ENCODE data around the gene COL28A1. TPM values are rescaled to one million over a fixed set of nuclear protein-coding genes. Genes with fewer than 3 reads are reported as not detected.

The COL28A1 gene
- total RNA-seq, 2 donors from 2014 or later = 1.8 to 6.2 TPM

GRCh38 chr7:7505915-7506314 is 29.8 kb downstream of the COL28A1 start:
- Histone ChIP-seq H3K9me3 (no peaks in the 10 kb centered on the region), H3K27ac (no peak overlapping the region), H3K4me1 (replicated peaks) (peaks cover 3% of the 10 kb centered on the region), H3K27me3 (replicated peaks; ENCODE audit: insufficient read depth) (no peaks in the 10 kb centered on the region), H3K36me3 (no peaks in the 10 kb centered on the region), H3K4me3 (no peak overlapping the region)
- intact Hi-C loops (cut with DNase I) = no loop called here
- WGBS = 36% methylated on average over 6 of the region's 6 CpGs
- TF ChIP-seq POLR2AphosphoS5 (IDR thresholded peaks at IDR 0.05) (no peak), POLR2A (IDR thresholded peaks at IDR 0.05) (no peak), CTCF (IDR thresholded peaks at IDR 0.05) (no peak)
- no peak for DNase-seq (ENCODE audit: low spot score)

- TF ChIP-seq CTCF (IDR thresholded peaks at IDR 0.05) (no peak), POLR2AphosphoS5 (IDR thresholded peaks at IDR 0.05) (no peak), POLR2A (IDR thresholded peaks at IDR 0.05) (no peak)
- H3K27me3 ChIP-seq (replicated peaks; ENCODE audit: insufficient read depth) = no peaks in the 10 kb centered on the region
- no peak overlapping the region for H3K27ac ChIP-seq
- intact Hi-C loops (cut with DNase I) = no loop called here
- DNase-seq (ENCODE audit: low spot score) = no peak
- 21% methylated on average over 3 of the region's 3 CpGs for WGBS
- no peaks in the 10 kb centered on the region for H3K36me3 ChIP-seq
- H3K4me1 ChIP-seq (replicated peaks) = peaks cover 3% of the 10 kb centered on the region
- H3K4me3 ChIP-seq = no peak overlapping the region
- no peaks in the 10 kb centered on the region for H3K9me3 ChIP-seq
These were observed 30.6 kb downstream of the COL28A1 start for GRCh38 chr7:7504910-7505704.

GRCh38 chr7:7499892-7500291 is 35.8 kb downstream of the COL28A1 start:
- Histone ChIP-seq H3K27ac (no peak overlapping the region), H3K27me3 (replicated peaks; ENCODE audit: insufficient read depth) (no peaks in the 10 kb centered on the region), H3K4me3 (no peak overlapping the region), H3K9me3 (no peaks in the 10 kb centered on the region), H3K4me1 (replicated peaks) (no peaks in the 10 kb centered on the region), H3K36me3 (no peaks in the 10 kb centered on the region)
- WGBS = 79% methylated on average over 2 of the region's 2 CpGs
- DNase-seq (ENCODE audit: low spot score) = no peak
- intact Hi-C loops (cut with DNase I) = no loop called here
- TF ChIP-seq POLR2AphosphoS5 (IDR thresholded peaks at IDR 0.05) (no peak), POLR2A (IDR thresholded peaks at IDR 0.05) (no peak)

GRCh38 chr7:7498856-7499255 is 36.8 kb downstream of the COL28A1 start:
- TF ChIP-seq POLR2AphosphoS5 (IDR thresholded peaks at IDR 0.05) (no peak), CTCF (IDR thresholded peaks at IDR 0.05) (no peak), POLR2A (IDR thresholded peaks at IDR 0.05) (no peak)
- no peak for DNase-seq (ENCODE audit: low spot score)
- intact Hi-C loops (cut with DNase I) = no loop called here
- no peaks in the 10 kb centered on the region for H3K27me3 ChIP-seq (replicated peaks; ENCODE audit: insufficient read depth)
- H3K4me1 ChIP-seq (replicated peaks) = no peaks in the 10 kb centered on the region
- WGBS = 57% methylated on average over 6 of the region's 6 CpGs
- H3K36me3 ChIP-seq = no peaks in the 10 kb centered on the region
- no peaks in the 10 kb centered on the region for H3K9me3 ChIP-seq
- H3K4me3 ChIP-seq = no peak overlapping the region
- no peak overlapping the region for H3K27ac ChIP-seq

- intact Hi-C loops (cut with DNase I) = no loop called here
- TF ChIP-seq POLR2A (IDR thresholded peaks at IDR 0.05) (no peak), POLR2AphosphoS5 (IDR thresholded peaks at IDR 0.05) (no peak), CTCF (IDR thresholded peaks at IDR 0.05) (no peak)
These were observed 39.4 kb downstream of the COL28A1 start for GRCh38 chr7:7496311-7496710.

More at GRCh38 chr7:7496311-7496710, 39.4 kb downstream of the COL28A1 start:
- Histone ChIP-seq H3K27me3 (replicated peaks; ENCODE audit: insufficient read depth) (no peaks in the 10 kb centered on the region), H3K9me3 (no peaks in the 10 kb centered on the region), H3K4me1 (replicated peaks) (no peaks in the 10 kb centered on the region), H3K36me3 (no peaks in the 10 kb centered on the region), H3K27ac (no peak overlapping the region), H3K4me3 (no peak overlapping the region)
- 77% methylated on average over 2 of the region's 2 CpGs for WGBS
- DNase-seq (ENCODE audit: low spot score) = no peak

All from prostate gland (tissue), 2 donors.